MM.1S (cell line): ENCODE measurements around the gene DNAH10.

Experiments used
- DNase-seq: peaks from one replicate; pipeline ENCODE4 v3.0.0-alpha.2; 2015
- H2AFZ ChIP-seq: fragments of 300-600 bp; sonication (generic); 2 replicates; pipeline ENCODE4 v1.6.0; 2016; ENCODE audit warnings: antibody characterized with exemption, low read length
- H3F3A ChIP-seq: fragments of 300-600 bp; sonication (generic); 2 replicates; pipeline ENCODE4 v1.6.1; 2016; ENCODE audit warnings: mild to moderate bottlenecking, antibody characterized with exemption, low read length, moderate library complexity, mixed read lengths; ENCODE audit not compliant: insufficient read depth
- H3K27ac ChIP-seq: fragments of 300-600 bp; sonication (generic); 2 replicates; pipeline ENCODE4 v1.5.1; 2016; ENCODE audit warnings: mild to moderate bottlenecking, low read length
- H3K27me3 ChIP-seq: fragments of 300-600 bp; sonication (generic); replicated peaks from 2 replicates; pipeline ENCODE4 v1.6.0; 2016; ENCODE audit warnings: low read length; ENCODE audit not compliant: insufficient read depth
- H3K36me3 ChIP-seq: fragments of 300-600 bp; sonication (generic); replicated peaks from 2 replicates; pipeline ENCODE4 v1.6.1; 2016; ENCODE audit warnings: mild to moderate bottlenecking, low read length, mixed read lengths; ENCODE audit not compliant: insufficient read depth
- H3K4me1 ChIP-seq: fragments of 300-600 bp; sonication (generic); 2 replicates; pipeline ENCODE4 v1.6.1; 2016; ENCODE audit warnings: low read length, mixed read lengths
- H3K4me2 ChIP-seq: fragments of 300-600 bp; sonication (generic); 2 replicates; pipeline ENCODE4 v1.6.0; 2016; ENCODE audit warnings: low read depth, low read length
- H3K4me3 ChIP-seq: fragments of 300-600 bp; sonication (generic); 2 replicates; pipeline ENCODE4 v1.5.1; 2016; ENCODE audit warnings: low read length, mixed read lengths
- H3K79me2 ChIP-seq: fragments of 300-600 bp; sonication (generic); 2 replicates; pipeline ENCODE4 v1.6.1; 2016; ENCODE audit warnings: mixed run types, low read length, mixed read lengths
- H3K9ac ChIP-seq: fragments of 300-600 bp; sonication (generic); 2 replicates; pipeline ENCODE4 v1.6.1; 2016; ENCODE audit warnings: low read length, mixed read lengths
- H3K9me2 ChIP-seq: fragments of 300-600 bp; sonication (generic); replicated peaks from 2 replicates; pipeline ENCODE4 v1.6.1; 2016; ENCODE audit warnings: mild to moderate bottlenecking, low read length, mixed read lengths; ENCODE audit not compliant: insufficient read depth
- H3K9me3 ChIP-seq: fragments of 300-600 bp; sonication (generic); replicated peaks from 2 replicates; pipeline ENCODE4 v1.6.1; 2016; ENCODE audit warnings: mild to moderate bottlenecking, low read length, mixed read lengths; ENCODE audit not compliant: insufficient read depth
- H4K20me1 ChIP-seq: fragments of 300-600 bp; sonication (generic); 2 replicates; pipeline ENCODE4 v1.6.1; 2016; ENCODE audit warnings: mild to moderate bottlenecking, low read length, moderate library complexity, mixed read lengths; ENCODE audit not compliant: insufficient read depth
- EZH2 ChIP-seq: fragments of 300-600 bp; sonication (generic); optimal IDR thresholded peaks from 2 replicates; pipeline ENCODE3; 2017; ENCODE audit warnings: low read depth, mild to moderate bottlenecking, antibody characterized with exemption, low read length, mixed read lengths
- EZH2phosphoT487 ChIP-seq: fragments of 300-600 bp; sonication (generic); IDR thresholded peaks from 2 replicates; pipeline ENCODE4 v1.6.1; 2018; ENCODE audit warnings: antibody characterized with exemption, low read length
- TF ChIP-seq, protein P1 (sequence below): fragments of 300-600 bp; sonication (generic); IDR thresholded peaks from 2 replicates; pipeline ENCODE4 v1.5.1; 2016; ENCODE audit warnings: antibody characterized with exemption, low read length, mixed read lengths

DNAH10 gene

DNA sequence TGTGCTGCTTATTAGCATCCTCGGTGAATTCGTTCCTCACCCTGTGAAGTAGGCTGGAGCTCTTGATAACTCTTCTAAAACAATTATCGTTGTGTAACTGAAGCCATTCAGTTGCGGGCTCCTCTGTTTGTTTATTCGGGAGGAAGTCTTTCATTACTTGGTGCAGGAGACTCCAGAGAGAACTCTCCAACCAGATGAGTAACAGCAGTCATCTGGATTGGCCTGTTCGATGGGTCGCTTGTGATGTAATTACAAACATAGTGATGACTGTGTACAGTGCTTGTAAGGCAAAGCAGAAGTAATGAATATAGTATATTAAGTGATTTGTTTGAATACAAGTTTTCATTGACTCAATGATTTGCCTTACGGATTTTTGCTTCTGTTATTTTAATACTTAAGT is 39.1 kb upstream of the DNAH10 start:
- no peak overlapping the region for H3K4me2 ChIP-seq
- no peak for DNase-seq
- no peak overlapping the region for H2AFZ ChIP-seq
- no peaks in the 10 kb centered on the region for H3K36me3 ChIP-seq
- no peaks in the 10 kb centered on the region for H3K9me3 ChIP-seq
- no peaks in the 10 kb centered on the region for H3K4me1 ChIP-seq
- no peaks in the 10 kb centered on the region for H3K79me2 ChIP-seq
- no peaks in the 10 kb centered on the region for H3K27me3 ChIP-seq
- no peak overlapping the region for H3K27ac ChIP-seq
- H3F3A ChIP-seq, result no peaks in the 10 kb centered on the region
- TF ChIP-seq, protein P1, sequence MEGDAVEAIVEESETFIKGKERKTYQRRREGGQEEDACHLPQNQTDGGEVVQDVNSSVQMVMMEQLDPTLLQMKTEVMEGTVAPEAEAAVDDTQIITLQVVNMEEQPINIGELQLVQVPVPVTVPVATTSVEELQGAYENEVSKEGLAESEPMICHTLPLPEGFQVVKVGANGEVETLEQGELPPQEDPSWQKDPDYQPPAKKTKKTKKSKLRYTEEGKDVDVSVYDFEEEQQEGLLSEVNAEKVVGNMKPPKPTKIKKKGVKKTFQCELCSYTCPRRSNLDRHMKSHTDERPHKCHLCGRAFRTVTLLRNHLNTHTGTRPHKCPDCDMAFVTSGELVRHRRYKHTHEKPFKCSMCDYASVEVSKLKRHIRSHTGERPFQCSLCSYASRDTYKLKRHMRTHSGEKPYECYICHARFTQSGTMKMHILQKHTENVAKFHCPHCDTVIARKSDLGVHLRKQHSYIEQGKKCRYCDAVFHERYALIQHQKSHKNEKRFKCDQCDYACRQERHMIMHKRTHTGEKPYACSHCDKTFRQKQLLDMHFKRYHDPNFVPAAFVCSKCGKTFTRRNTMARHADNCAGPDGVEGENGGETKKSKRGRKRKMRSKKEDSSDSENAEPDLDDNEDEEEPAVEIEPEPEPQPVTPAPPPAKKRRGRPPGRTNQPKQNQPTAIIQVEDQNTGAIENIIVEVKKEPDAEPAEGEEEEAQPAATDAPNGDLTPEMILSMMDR, result no peak
- TF ChIP-seq EZH2 (no peak), EZH2phosphoT487 (no peak)
- H3K9ac ChIP-seq, result no peak overlapping the region
- H3K4me3 ChIP-seq, result no peak overlapping the region
- H3K9me2 ChIP-seq, result no peaks in the 10 kb centered on the region
- no peaks in the 10 kb centered on the region for H4K20me1 ChIP-seq

DNA sequence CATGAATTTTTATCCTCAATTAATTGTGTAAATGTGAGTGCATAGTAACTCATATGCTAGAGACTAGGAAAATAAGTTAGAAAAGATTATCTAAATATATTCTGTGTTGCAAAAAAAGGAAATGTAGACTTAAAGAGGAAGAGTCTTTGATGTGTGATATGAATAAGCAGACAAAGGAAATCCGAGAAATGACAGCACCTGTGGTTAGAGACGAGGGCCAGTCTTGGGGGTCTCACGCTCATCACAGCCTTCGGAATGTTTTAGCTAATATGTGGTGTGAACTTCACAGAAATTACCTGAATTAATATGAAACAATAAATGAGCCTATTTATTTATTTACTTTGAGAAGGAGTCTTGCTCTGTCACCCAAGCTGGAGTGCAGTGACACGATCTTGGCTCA is 38.3 kb upstream of the DNAH10 start:
- Histone ChIP-seq H3K79me2 (no peaks in the 10 kb centered on the region), H4K20me1 (no peaks in the 10 kb centered on the region), H3K4me3 (no peak overlapping the region), H3K9ac (no peak overlapping the region), H3K9me2 (no peaks in the 10 kb centered on the region), H2AFZ (no peak overlapping the region), H3K4me2 (no peak overlapping the region), H3F3A (no peaks in the 10 kb centered on the region), H3K27me3 (no peaks in the 10 kb centered on the region), H3K27ac (no peak overlapping the region), H3K9me3 (no peaks in the 10 kb centered on the region), H3K4me1 (no peaks in the 10 kb centered on the region), H3K36me3 (no peaks in the 10 kb centered on the region)
- no peak for TF ChIP-seq EZH2
- TF ChIP-seq, protein P1, result no peak
- no peak for TF ChIP-seq EZH2phosphoT487
- no peak for DNase-seq

DNA sequence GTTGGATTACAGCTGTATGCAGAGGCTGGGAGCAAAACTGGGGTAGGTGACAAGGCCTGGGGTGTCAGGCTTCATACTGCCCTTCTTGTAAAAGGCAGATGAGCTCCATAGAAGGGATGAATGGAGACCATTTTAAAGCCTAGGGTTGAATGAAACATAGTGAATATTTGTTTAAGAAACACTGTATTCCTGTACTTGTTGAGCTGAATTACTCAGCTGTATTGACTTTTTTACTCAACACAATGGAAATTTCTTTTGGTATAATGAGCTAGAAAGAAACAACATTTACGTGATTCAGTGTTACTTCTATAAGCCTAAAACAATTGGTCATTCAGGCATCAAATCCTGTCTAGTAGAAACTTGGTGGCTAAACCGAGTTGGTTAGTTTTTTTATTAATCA is 35.9 kb upstream of the DNAH10 start:
- Histone ChIP-seq H3K27ac (no peak overlapping the region), H3K27me3 (no peaks in the 10 kb centered on the region), H3K4me3 (no peak overlapping the region), H2AFZ (no peak overlapping the region), H3K79me2 (no peaks in the 10 kb centered on the region), H3K9ac (no peak overlapping the region), H3F3A (no peaks in the 10 kb centered on the region), H3K9me2 (no peaks in the 10 kb centered on the region), H4K20me1 (no peaks in the 10 kb centered on the region), H3K4me2 (no peak overlapping the region), H3K9me3 (no peaks in the 10 kb centered on the region), H3K36me3 (no peaks in the 10 kb centered on the region), H3K4me1 (no peaks in the 10 kb centered on the region)
- DNase-seq, result no peak
- TF ChIP-seq EZH2 (no peak), EZH2phosphoT487 (no peak)
- TF ChIP-seq, protein P1, result no peak
